HG03469 (cell line): Measurements from ENCODE around the gene ELL.

Experiments used
- ATAC-seq: cut with Tn5 transposase; IDR thresholded peaks from one replicate; pipeline ENCODE4 v1.9.1; 2021; ENCODE audit warnings: mild to moderate bottlenecking, moderate library complexity, moderate number of reproducible peaks; ENCODE audit not compliant: unreplicated experiment

The ELL gene

DNA sequence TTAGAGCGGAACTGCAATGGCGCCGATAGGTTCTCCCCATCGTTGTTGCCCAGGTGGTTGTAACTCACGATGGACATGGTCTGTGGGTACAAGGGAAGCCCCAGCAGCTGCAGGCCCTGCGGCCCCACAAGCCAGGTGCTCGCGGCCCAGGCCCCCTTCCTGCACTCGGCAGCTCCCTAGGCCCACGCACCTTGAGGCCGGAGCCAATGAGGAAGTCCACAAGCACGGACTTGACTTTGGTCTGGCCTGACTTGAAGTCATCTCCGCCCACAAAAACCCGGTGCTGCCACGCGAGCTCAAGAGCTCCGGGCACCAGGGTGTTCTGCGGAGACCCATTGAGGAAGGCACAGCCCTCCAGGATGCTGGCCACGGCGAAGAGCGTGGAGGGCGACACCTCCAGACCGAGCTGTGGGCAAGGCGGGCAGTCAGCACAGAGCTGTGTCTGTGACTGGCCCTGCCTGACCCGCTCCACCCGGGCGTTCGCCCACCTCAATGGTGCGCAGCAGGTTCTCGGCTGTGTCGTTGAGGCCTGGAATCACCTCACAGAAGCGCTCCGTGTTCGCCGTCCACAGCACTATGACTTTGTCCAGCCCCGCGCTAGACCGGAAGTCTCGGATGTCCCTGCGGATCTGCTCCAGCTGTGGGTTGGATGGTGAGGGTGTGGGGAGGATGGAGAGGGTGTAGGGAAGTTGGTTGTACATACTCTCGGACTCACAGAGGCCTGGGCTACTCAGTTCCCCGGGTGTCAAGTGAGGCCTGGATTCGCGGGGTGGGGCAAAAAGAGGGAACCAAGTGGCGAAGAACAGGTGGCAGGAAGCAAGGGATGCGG is 85.8 kb downstream of the ELL start:
- no peak for ATAC-seq

DNA sequence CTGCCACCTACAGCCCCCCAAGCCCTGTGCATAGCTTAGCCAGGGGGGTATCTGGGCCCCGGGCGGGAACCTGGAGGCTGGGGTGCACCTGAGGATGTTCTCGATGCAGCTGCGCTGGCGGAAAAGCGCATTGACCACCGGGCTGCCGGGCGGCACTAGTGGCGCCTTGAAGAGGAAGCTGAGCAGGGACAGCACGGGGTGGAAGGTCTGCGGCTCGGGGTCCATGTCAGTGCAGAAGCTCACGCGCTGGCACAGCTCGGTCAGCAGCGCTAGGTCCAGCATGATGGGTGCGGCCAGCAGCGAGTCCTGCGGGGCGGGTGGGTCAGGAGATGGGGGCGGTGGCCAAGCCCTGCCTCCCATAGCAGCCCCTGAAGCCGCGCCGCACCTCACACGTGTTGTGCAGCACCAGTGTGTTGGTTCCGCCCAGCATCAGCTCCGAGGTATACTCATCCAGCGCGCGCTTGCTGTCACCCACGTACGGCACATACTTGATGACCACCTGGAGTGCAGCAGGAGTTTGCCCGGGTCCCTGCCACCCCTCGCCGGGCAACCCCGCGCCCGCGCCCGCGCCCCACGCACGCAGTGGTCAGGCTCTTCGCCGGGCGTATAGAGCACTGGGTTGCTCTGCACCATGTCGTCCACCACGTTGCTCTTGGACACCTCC is 86.6 kb downstream of the ELL start:
- no peak for ATAC-seq

DNA sequence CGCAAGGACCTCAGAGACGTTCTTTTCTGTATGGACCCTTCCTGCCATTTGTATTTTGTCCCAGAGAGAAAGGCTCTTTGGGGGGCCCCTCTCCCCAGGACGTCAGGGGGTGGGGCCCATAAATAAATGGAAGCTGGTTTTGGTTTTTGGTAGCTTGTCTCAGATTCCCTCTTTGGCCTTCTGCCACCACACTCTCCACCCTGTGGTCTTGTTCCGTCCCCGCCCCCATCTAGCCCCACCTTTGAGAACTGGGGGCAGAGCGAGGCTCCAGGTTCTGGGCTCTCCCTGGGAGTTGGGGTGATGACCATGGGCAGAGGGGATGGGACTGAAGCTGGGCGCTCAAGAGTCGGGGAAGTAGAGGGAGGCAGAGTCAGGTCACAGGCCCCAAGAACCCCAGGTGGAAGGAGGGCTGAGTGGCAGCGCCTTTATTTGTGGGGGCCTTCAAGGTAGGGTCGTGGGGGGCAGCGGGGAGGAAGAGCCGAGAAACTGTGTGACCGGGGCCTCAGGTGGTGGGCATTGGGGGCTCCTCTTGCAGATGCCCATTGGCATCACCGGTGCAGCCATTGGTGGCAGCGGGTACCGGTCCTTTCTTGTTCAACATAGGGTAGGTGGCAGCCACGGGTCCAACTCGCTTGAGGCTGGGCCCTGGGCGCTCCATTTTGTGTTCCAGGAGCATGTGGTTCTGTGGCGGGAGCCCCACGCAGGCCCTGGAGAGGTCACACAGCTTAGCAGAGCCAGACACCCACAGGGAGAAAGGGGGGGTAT is 87.3 kb downstream of the ELL start:
- no peak for ATAC-seq

DNA sequence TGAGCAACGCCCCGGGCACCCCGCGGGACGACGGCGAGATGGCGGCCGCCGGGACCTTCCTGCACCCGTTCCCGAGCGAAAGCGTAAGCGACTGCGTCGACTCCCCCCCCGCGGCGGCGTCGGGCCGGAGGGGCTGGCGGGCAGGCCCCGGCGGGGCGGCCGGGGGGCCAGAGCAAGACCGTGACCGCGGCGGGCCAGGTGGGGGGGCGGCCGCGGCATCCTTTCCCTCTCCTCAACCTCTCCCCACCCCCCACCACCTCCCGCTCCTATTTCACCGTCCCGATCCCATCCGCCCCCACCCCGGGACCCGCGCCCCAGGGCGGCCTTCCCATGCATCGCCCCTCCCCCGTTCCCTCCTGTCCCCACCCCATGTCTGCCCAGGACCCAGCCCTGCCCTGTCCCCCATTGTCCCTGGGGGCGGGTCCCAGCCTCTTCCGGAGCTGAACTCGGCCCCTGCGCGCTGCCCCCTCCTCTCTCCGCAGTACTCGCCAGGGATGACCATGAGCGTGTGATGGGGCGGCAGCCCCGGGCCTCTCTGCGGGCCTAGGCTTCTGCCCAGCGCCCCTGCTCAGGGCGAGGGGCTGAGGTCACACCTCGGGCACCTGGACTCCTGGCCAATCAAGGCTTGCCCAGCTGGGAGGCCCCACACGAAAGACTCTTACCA is 88.0 kb downstream of the ELL start:
- no peak for ATAC-seq

DNA sequence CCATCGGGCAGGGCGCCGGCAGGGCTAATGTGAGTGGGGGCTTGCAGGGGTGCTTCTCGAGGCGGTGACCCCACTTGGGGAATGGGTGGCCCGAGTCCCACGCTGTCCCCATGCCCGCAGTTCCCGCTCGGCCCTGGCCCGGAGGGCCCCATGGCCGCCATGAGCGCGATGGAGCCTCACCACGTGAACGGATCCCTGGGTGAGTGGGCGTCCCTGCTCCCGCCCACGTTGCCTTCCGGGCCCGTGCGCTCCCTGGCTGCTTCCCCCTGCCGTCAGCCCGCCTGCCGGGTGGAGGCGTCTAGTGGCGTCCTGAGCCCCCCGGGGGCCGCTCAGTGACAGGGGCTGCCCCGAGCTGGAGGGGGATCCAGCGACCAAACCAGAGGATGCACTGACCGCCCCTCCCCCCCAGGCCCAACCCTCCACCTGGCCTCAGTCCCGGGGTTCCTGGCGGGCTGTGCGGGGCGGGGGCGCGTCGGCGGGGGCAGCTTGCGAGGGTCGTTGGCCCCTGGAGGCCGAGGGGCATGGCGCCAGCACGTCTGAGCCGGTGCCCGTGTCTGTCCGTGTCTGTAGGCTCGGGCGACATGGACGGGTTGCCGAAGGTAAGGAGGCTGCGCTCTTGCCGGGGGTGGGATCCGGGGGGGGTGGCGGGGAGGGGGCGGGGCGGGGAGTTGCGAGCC is 88.7 kb downstream of the ELL start:
- no peak for ATAC-seq

DNA sequence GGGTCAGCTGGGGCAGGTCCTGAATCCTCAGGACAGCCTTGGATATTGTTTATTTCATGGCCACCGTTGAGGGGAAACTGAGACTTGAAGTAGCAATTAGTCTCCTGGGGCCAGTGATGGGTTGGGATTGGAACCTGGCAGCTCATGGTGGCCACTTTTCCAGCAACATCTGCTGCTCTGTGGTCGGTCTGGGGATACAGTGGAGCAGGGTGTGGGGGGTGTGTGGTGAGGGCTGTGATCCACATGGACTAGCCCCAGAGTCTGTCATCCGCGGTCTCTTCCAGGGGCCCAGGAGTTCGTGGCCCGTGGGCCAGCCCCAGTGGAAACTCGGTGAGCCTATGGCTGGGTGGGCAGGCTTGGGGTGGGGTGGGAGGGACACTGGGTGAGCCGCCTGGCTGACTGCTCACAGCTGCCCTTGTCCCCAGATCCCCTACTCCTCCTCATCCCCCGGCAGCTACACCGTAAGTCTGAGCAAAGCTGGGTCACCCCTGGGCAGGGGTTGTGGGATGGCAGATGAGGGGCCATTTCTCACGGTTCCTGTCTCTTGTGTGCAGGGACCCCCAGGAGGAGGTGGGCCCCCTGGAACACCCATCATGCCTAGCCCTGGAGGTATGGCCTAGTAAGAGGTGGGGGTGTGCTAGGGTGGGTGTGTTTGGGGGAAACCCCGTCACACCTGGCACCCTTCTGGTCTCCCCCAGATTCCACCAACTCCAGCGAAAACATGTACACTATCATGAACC is 89.4 kb downstream of the ELL start:
- no peak for ATAC-seq

DNA sequence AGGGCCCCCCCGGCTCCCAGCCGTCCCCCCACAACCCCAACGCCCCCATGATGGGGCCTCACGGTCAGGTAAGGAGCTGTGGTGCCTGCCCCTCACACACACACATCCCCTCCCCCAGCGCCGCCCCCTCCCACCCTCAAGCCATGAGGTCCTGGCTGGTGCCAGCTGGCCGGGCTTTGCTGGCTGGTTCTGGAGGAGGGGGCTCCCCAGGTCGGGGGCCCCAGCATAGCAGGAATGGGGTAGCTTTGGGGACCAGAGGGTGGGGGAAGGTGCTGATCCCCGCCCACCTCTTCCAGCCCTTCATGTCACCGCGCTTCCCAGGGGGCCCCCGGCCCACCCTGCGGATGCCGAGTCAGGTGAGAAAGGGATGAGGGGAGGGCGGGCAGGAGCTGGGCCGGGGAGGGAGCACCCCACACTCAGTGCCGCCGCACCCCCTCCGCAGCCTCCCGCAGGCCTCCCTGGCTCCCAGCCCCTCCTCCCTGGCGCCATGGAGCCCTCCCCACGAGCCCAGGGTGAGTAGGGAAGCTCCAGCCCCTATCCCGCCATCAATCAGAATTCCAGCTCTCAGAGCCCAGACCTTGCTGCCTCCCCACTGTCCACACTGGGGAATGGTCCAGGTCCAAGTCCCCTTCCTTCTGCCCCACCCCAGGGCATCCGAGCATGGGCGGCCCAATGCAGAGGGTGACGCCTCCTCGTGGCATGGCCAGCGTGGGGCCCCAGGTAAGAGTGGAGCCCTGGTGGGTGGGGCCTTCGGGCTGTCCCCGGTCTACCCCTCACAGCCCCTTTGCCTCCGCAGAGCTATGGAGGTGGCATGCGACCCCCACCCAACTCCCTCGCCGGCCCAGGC is 90.3 kb downstream of the ELL start:
- ATAC-seq = no peak

DNA sequence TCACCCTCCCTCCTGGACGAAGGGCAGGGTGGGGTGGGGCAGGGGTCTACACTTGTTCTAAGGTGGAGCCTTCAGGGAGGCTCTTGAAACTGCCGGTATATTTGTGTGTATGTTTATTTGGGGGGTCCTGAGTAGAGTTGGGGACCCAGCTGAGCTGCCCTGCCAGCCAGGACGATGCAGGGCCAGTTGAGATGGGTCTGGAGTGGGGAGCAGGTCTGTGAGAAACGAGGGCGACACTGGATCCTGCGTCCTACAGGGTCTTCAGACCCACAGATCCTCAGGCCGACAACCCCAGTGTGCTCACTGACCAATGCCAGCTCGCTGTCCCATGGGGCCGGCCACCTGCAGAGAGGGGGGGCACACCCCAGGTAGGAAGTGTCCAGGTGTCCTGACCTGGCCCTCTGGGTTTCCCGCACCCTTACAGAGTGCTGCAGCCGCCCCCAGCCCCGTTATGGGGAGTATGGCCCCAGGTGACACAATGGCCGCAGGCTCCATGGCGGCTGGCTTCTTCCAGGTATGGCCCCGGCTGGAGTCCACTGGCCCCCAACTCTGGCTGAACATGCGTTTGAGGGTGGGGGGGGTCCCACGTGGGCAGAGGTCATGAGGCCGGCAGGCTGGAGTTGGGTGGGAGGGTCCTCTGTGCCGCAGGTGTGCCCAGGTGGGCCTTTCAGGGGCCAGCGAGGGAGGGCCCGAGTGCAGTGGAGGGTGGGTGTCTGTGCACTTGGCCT is 91.3 kb downstream of the ELL start:
- ATAC-seq = no peak

DNA sequence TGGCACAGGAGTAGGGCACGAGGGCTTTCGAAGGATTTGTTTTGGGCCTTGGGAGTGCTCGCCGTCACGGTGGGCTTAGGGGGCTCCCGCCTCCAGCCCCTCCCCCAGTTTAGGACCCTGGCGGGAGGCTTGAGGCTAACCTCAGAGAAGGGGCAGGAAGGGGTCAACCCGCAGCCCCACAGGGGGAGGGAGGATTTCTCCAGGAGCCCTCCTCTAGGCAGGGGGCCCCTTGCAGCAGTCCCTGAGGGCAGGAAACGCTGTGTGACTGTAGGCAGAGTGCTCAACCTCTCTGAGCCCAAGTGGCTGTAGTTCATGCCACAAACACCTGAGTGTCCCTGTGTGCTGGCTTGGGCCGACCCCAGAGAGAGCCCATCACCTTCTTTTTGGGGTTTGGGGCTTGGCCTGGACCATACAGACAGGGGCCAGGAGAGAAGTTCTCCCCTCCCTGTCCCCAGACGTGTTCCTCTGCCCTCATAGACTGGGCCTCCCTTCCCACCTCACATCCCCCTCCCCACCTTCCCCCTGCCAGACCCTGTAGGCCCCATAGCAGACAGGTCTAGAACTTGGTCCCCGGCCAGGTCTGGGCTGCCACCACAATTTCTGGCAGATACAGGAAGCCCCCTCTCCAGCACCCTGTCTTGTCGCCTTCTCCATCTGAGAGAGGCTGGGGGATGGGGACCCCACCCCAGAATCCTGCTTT is 92.0 kb downstream of the ELL start:
- no peak for ATAC-seq

DNA sequence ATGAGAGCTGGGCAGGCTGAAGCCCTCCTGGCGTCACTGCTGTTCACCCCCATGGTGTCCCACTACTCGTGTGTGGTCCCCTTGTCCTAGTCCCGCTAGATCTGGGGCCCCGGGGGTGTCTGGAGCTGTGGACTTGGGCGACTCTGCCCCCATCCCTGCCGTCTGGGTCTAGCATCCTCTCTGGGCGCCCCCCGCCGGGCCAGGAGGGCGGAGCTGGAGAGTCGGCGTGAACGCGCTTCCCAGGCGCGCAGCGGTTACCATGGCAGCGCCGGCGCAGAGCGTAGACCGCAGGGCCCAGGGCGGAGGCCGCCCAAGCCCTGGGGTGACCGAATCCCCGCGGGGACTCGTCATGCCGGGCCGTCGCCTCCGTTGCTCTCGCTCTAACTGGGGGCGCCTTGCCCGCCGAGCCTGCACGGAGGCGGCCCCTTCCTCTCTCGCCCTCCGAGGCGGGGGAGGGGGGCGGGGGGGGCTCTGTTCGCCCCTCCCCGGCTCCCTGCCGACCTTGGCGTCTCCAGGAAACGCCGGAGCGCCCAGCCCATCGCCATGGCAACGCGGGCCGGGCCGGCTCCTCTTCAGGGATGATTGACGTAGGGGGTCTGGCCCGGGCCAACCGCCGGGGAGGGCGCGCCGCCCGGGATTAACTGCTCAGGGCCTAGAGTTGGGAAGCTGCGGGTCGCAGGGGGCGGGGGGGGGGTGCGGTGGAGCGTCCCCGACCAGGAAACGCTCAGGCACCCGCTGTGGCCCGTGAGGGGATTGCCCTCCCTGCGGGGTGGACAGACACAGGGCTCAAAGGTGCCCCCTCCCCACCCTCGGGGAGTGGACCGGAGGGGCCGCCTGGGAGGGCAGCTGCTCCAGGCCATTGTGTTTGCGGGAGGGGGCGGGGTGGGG is 92.8 kb downstream of the ELL start:
- ATAC-seq = peak; percentile 56

DNA sequence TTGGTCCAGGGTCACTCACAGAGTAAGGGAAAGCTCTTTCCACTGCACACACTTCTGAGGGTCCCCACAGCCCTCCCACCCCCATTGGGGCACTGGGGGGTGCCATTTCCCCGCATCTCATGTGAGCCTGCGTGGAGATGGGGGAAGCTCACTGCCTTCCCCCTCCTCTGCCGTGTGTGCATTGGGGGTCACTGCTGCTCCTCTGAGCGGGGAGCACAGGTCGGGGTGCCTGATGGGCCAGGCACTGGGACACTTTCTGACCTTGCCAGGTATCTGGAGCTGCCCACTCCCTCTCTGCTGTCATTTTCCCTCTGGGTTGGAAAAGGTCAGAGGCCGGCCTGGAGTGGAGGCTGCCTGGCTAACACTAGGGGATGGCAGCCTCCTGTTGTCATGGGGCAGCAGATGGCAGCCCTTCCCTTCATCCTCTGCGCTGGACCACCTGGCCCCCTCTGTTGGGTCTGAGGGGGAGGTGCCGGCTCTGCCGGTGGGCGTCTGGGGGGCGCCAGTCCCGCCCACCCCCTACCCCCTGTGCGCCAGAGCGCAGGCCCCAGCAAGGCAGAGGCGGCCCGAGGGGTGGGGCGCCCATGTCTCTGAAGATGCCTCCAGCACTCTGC is 93.6 kb downstream of the ELL start:
- no peak for ATAC-seq

DNA sequence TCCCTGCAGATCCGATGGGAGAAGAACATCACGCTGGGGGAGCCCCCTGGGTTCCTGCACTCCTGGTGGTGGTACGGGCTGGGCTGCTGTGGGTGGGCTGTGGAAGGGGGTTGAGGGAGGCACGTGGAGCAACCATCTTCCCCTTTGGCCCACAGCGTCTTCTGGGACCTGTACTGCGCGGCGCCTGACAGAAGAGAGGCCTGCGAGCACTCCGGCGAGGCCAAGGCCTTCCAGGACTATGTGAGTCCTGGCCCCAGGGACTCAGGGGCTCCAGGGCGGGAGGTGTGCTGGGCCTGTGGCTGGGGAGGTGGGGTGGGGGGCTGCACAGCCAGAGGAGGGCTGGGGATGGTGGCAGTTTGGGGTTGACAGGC is 94.1 kb downstream of the ELL start:
- no peak for ATAC-seq

DNA sequence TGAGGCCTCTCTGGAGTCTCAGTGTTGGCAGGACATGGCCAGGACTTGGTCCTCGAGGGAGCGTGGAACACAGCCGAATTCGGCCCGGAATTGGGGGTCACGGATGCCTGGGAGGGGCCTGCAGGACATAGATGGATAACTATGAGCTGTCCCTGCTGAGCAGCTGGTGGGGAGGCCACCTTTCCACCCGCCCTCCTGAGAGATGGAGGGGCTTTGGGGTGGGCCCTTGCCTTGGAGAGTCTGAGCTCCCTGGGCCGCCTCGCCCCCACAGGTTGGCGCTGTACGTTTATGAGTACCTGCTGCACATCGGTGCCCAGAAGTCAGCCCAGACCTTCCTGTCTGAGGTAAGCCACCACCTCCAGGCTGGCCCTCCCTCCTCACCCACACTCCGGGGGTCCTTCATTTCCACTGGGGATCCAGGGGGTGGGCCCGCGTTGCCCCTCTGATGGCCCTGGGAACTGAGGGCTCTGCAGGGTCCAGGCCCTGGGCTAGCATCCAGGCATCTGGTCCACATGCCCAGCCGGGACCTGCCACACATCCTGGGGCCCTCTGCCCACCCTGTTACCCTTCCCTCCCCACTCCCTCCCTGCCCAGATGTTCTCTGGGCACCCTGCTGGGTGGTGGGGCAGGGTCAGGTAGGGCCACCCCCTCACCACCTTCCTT is 94.7 kb downstream of the ELL start:
- no peak for ATAC-seq

DNA sequence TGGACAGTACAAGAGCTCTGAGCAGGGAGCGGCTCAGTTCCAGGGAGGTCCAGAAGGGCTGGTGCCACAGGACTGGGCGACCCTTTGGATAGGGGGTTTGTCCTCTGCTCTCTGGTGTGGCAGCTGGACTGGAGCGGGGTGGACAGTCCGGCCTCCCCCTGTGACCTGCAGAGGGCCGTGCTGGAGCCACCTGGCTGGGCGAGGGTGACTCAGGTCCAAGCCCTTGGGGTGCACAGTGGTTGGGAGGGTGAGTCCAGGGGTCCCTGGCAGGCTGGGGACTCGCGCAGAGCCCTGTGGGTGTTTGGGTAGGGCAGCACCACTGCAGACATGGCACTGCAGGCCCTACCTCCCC is 95.5 kb downstream of the ELL start:
- ATAC-seq = no peak

DNA sequence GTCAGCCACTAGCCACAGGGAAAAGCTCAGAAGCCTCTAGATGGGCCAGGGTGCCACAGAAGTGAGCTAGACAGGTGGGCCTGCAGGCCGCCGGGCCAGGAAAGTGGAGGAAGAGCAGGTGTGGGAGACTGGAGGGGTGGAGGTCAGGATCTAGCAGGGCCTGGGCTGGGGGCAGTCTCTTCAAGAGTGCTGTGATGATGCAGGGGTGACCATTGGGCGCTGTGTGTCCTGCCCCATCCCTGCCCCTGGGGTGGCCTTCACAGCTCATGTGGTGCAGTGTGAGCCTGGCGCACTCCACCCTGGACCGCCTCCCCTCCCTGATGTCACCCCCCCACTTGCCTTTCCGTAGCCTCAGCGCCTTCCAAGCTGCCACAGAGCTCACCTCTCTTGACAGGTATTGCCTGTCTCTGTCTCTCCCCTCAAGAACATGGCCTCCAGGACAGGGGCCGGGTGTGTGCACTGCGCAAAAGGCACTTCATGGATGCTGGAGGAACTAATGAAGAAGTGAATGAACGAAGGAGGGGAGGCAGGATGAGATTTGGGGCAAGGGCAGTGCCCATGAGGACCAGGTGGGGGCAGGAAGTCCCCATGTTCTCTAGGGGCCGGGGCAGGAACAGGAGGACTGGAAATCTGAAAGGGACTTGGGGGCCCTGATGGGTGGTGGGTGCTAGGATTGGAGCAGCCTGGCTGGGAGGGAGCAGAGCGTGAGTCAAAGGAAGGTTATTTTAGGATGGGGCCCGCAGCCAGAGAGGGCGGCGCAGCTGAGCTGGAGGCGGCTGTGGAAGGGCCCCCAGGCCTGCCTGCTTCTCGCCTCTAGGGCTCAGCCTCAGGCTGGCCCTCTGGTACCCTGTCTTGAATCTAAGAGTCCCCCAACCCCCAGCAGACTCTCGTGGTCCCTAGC is 96.1 kb downstream of the ELL start:
- no peak for ATAC-seq
